HG03196 (cell line): Measurements from ENCODE around the gene MAD1L1.
"Not testable (repeated sequence)": the region's sequence is repeated elsewhere in the genome, so short reads cannot be mapped to it uniquely, and the experiment has no call there.

ENCODE experiments used
- ATAC-seq: cut with Tn5 transposase; IDR thresholded peaks from one replicate; pipeline ENCODE4 v1.9.1; 2021; ENCODE audit not compliant: unreplicated experiment

The MAD1L1 gene

GRCh38 chr7:1831471-1831870 lies 401.3 kb downstream of the MAD1L1 start:
- not testable (repeated sequence) for ATAC-seq

GRCh38 chr7:1829668-1830067 lies 403.1 kb downstream of the MAD1L1 start:
- not testable (repeated sequence) for ATAC-seq

GRCh38 chr7:1829111-1829510 lies 403.6 kb downstream of the MAD1L1 start:
- ATAC-seq = no peak

- ATAC-seq = not testable (repeated sequence)
These were observed 404.6 kb downstream of the MAD1L1 start for GRCh38 chr7:1828170-1828569.

GRCh38 chr7:1827521-1827981 lies 405.2 kb downstream of the MAD1L1 start:
- ATAC-seq = not testable (repeated sequence)

GRCh38 chr7:1826931-1827330 lies 405.8 kb downstream of the MAD1L1 start:
- ATAC-seq = not testable (repeated sequence)

GRCh38 chr7:1825897-1826741 lies 406.6 kb downstream of the MAD1L1 start:
- no peak for ATAC-seq

GRCh38 chr7:1825647-1825896 lies 407.2 kb downstream of the MAD1L1 start:
- not testable (repeated sequence) for ATAC-seq

GRCh38 chr7:1824882-1825646 lies 407.7 kb downstream of the MAD1L1 start:
- ATAC-seq = not testable (repeated sequence)

- ATAC-seq = not testable (repeated sequence)
These were observed 408.4 kb downstream of the MAD1L1 start for GRCh38 chr7:1824151-1824881.

GRCh38 chr7:1823376-1824150 lies 409.2 kb downstream of the MAD1L1 start:
- ATAC-seq = no peak

GRCh38 chr7:1819259-1819841 lies 413.4 kb downstream of the MAD1L1 start:
- no peak for ATAC-seq

GRCh38 chr7:1818575-1819258 lies 414.0 kb downstream of the MAD1L1 start:
- ATAC-seq = no peak

GRCh38 chr7:1817061-1817712 lies 415.6 kb downstream of the MAD1L1 start:
- no peak for ATAC-seq

GRCh38 chr7:1816451-1816850 lies 416.3 kb downstream of the MAD1L1 start:
- not testable (repeated sequence) for ATAC-seq

- ATAC-seq = not testable (repeated sequence)
These were observed 417.0 kb downstream of the MAD1L1 start for GRCh38 chr7:1815551-1816281.

- no peak for ATAC-seq
These were observed 417.7 kb downstream of the MAD1L1 start for GRCh38 chr7:1815051-1815481.

- ATAC-seq = no peak
These were observed 418.5 kb downstream of the MAD1L1 start for GRCh38 chr7:1814089-1814811.
